WTC11 (cell line): ENCODE data around the gene DOK7. TPM values are rescaled to one million over a fixed set of nuclear protein-coding genes. Genes with fewer than 3 reads are reported as not detected.

Experiments
- ATAC-seq: fragments of 200-7000 bp; cut with Tn5 transposase; 2 replicates; pipeline ENCODE4 v1.10.0; 2021; ENCODE audit warnings: mild to moderate bottlenecking, moderate library complexity
- CTCF ChIA-PET: fragments of 300-600 bp; sonication (Branson Sonifier 250); formaldehyde crosslinking; loops from one replicate; lab custom pipeline; 2021; ENCODE audit warnings: antibody characterized with exemption; lab: Charles Lee
- POLR2A ChIA-PET: fragments of 350-600 bp; sonication (Branson Sonifier 250); formaldehyde crosslinking; loops from one replicate; lab custom pipeline; 2021; ENCODE audit warnings: antibody characterized with exemption; lab: Charles Lee
- DNase-seq: peaks from one replicate; pipeline ENCODE4 v3.0.0; 2021; ENCODE audit warnings: low spot score
- H3K27ac Mint-ChIP-seq: 2 replicates; pipeline ENCODE4 v1.8.0; 2021; ENCODE audit warnings: mixed read lengths
- H3K27me3 Mint-ChIP-seq: 2 replicates; pipeline ENCODE4 v1.8.0; 2021; ENCODE audit warnings: low read depth, mild to moderate bottlenecking, moderate library complexity, mixed read lengths
- H3K36me3 Mint-ChIP-seq: 2 replicates; pipeline ENCODE4 v1.8.0; 2021; ENCODE audit warnings: mixed read lengths
- H3K4me1 Mint-ChIP-seq: 2 replicates; pipeline ENCODE4 v1.8.0; 2022; ENCODE audit warnings: mixed read lengths
- H3K4me3 Mint-ChIP-seq: 2 replicates; pipeline ENCODE4 v1.8.0; 2021; ENCODE audit warnings: mild to moderate bottlenecking, moderate library complexity, mixed read lengths
- H3K9me3 Mint-ChIP-seq: 2 replicates; pipeline ENCODE4 v1.8.0; 2021; ENCODE audit warnings: mixed read lengths
- FOXK1 ChIP-seq: sonication (generic); formaldehyde crosslinking; IDR thresholded peaks from 2 replicates; pipeline ENCODE4 v1.8.0; 2022; ENCODE audit warnings: mild to moderate bottlenecking, moderate library complexity, missing genetic modification reagents
- GTF2I ChIP-seq: fragments of 250-450 bp; sonication (Bioruptor Pico); conservative IDR thresholded peaks from 2 replicates; pipeline ENCODE4 v1.4.0; 2021; ENCODE audit warnings: mild to moderate bottlenecking
- JUN ChIP-seq: sonication (generic); formaldehyde crosslinking; IDR thresholded peaks from 2 replicates; pipeline ENCODE4 v1.8.0; 2023; ENCODE audit warnings: mild to moderate bottlenecking, missing genetic modification reagents
- TEAD4 ChIP-seq: sonication (generic); formaldehyde crosslinking; IDR thresholded peaks from 2 replicates; pipeline ENCODE4 v1.8.0; 2022; ENCODE audit warnings: mild to moderate bottlenecking, missing genetic modification reagents
- ZNF671 ChIP-seq: fragments of 250-450 bp; sonication (Bioruptor Pico); IDR thresholded peaks from 2 replicates; pipeline ENCODE4 v1.8.0; 2021; ENCODE audit warnings: mild to moderate bottlenecking
- total RNA-seq: library from RNA; stranded (reverse); gene quantifications from 3 replicates; pipeline ENCODE4 v1.2.3, GENCODE V29; 2021
- TF ChIP-seq, protein P1 (sequence below): sonication (generic); formaldehyde crosslinking; IDR thresholded peaks from 2 replicates; pipeline ENCODE4 v1.8.0; 2023; ENCODE audit warnings: missing genetic modification reagents, mild to moderate bottlenecking, borderline replicate concordance
- TF ChIP-seq, protein P2 (sequence below): fragments of 250-450 bp; sonication (Bioruptor Pico); IDR thresholded peaks from 2 replicates; pipeline ENCODE4 v1.9.0; 2021; ENCODE audit warnings: moderate library complexity, mild to moderate bottlenecking, inconsistent platforms, borderline replicate concordance
- TF ChIP-seq, protein P3 (sequence below): fragments of 250-450 bp; sonication (Bioruptor Pico); IDR thresholded peaks from 2 replicates; pipeline ENCODE4 v1.9.0; 2021; ENCODE audit warnings: mild to moderate bottlenecking
- TF ChIP-seq, protein P4 (sequence below): fragments of 250-450 bp; sonication (Bioruptor Pico); conservative IDR thresholded peaks from 2 replicates; pipeline ENCODE4 v1.9.0; 2021; ENCODE audit warnings: mild to moderate bottlenecking
- TF ChIP-seq, protein P5 (sequence below): sonication (generic); formaldehyde crosslinking; IDR thresholded peaks from 2 replicates; pipeline ENCODE4 v1.8.1; 2023; ENCODE audit warnings: mild to moderate bottlenecking, missing genetic modification reagents, borderline replicate concordance
- TF ChIP-seq, protein P6 (sequence below): sonication (generic); formaldehyde crosslinking; IDR thresholded peaks from 2 replicates; pipeline ENCODE4 v1.8.0; 2023; ENCODE audit warnings: mild to moderate bottlenecking, missing genetic modification reagents
- TF ChIP-seq, protein P7 (sequence below): fragments of 250-450 bp; sonication (Bioruptor Pico); IDR thresholded peaks from 2 replicates; pipeline ENCODE4 v1.8.0; 2021; ENCODE audit warnings: mild to moderate bottlenecking
- TF ChIP-seq, protein P8 (sequence below): sonication (generic); formaldehyde crosslinking; IDR thresholded peaks from 2 replicates; pipeline ENCODE4 v1.8.1; 2023; ENCODE audit warnings: mild to moderate bottlenecking, missing genetic modification reagents, moderate library complexity

Gene DOK7
- total RNA-seq, 1 experiment from 2014 or later: 0.22 TPM

DNA sequence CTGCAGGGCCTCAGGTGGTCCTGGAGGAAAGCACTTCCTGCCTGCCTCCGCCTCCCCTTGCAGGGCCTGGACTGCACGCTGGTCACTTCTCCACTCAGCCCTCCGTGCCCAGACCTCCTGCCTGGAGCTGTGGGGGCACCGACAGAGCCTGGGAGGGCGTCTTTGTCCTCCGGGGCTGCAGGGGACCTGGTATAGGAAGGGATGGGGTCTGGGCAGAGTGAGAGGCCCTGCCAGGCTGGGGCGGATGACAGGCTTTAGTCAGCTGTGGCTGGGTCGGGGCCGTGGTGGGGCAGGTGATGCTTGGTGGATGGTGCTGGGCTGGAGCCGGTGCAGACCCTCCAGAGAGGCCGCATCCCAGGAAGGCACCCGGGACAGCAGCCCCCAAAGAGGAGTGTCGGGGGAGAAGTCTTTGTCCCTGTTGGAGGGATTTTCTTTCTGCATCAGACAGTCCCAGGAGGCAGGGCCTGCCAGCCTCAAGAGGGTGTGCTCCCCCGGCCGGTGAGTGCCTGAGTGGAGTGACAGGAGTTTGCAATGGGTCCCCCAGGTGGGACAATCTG, 1.3 kb downstream of the DOK7 start (continued):
- TF ChIP-seq, protein P1, sequence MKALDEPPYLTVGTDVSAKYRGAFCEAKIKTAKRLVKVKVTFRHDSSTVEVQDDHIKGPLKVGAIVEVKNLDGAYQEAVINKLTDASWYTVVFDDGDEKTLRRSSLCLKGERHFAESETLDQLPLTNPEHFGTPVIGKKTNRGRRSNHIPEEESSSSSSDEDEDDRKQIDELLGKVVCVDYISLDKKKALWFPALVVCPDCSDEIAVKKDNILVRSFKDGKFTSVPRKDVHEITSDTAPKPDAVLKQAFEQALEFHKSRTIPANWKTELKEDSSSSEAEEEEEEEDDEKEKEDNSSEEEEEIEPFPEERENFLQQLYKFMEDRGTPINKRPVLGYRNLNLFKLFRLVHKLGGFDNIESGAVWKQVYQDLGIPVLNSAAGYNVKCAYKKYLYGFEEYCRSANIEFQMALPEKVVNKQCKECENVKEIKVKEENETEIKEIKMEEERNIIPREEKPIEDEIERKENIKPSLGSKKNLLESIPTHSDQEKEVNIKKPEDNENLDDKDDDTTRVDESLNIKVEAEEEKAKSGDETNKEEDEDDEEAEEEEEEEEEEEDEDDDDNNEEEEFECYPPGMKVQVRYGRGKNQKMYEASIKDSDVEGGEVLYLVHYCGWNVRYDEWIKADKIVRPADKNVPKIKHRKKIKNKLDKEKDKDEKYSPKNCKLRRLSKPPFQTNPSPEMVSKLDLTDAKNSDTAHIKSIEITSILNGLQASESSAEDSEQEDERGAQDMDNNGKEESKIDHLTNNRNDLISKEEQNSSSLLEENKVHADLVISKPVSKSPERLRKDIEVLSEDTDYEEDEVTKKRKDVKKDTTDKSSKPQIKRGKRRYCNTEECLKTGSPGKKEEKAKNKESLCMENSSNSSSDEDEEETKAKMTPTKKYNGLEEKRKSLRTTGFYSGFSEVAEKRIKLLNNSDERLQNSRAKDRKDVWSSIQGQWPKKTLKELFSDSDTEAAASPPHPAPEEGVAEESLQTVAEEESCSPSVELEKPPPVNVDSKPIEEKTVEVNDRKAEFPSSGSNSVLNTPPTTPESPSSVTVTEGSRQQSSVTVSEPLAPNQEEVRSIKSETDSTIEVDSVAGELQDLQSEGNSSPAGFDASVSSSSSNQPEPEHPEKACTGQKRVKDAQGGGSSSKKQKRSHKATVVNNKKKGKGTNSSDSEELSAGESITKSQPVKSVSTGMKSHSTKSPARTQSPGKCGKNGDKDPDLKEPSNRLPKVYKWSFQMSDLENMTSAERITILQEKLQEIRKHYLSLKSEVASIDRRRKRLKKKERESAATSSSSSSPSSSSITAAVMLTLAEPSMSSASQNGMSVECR: no peak
- no peak for TF ChIP-seq GTF2I (CRISPR knock-in tag)
- TF ChIP-seq, protein P2, sequence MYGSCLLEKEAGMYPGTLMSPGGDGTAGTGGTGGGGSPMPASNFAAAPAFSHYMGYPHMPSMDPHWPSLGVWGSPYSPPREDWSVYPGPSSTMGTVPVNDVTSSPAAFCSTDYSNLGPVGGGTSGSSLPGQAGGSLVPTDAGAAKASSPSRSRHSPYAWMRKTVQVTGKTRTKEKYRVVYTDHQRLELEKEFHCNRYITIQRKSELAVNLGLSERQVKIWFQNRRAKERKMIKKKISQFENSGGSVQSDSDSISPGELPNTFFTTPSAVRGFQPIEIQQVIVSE (CRISPR knock-in tag): no peak
- TF ChIP-seq, all 79 proteins: peak for 0

DNA sequence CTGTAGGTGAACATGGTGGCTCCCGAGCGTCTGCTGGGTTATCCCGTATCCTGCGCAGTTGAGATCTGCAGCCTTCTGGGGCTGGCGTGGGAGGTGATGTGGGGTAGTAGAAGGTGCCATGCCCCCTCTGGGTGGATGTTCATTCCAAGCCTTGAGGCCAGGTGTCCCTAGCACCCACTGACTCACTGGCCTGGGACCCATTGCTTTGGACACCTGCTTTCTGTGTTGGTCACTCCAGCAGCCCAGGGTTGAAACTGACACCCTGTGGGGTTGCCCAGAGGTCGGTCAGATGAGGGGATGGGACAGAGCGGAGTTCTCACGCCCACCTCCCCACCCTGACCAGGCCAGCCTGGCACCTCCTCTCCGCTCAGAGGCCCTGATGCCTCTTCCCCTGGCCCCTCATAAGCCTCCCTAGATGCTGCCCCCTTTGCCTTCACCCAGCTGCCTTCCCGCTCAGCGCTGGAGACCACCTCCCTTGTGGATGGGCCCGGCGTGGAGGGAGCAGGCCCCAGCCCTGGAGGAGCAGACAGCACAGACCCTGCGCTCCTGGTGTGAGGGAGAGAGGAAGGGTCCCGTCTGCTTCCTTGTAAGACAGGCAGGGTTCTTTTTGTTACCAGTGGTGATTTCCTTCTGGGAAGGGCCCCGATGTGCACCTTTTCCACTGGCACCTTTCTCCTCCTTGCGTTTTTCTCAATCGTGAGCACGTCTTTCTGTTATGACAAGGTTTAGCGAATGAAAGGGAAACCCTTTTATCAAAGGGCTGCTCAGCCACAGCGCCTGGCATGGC, 2.0 kb downstream of the DOK7 start:
- ATAC-seq (no peak), DNase-seq (no peak)
- POLR2A ChIA-PET: interaction anchor here (0.6 kb wide), 1 partner anchor 405 kb away, joined by 3 read pairs; no protein-coding TSS in a partner anchor
- Mint-ChIP-seq H3K36me3 (no peaks in the 10 kb centered on the region), H3K4me3 (no peak overlapping the region), H3K27ac (no peak overlapping the region), H3K27me3 (peaks cover 35% of the 10 kb centered on the region), H3K4me1 (no peaks in the 10 kb centered on the region), H3K9me3 (peaks cover 3% of the 10 kb centered on the region)
- CTCF ChIA-PET: interaction anchor here (1.1 to 1.9 kb wide), 6 partner anchors 13 to 272 kb away, joined by 3 to 42 read pairs (median 4); no protein-coding TSS in a partner anchor
- TF ChIP-seq TEAD4 (CRISPR knock-in tag) (no peak), ZNF671 (CRISPR knock-in tag) (no peak), FOXK1 (CRISPR knock-in tag) (no peak), JUN (CRISPR knock-in tag) (no peak)
- TF ChIP-seq, protein P3, sequence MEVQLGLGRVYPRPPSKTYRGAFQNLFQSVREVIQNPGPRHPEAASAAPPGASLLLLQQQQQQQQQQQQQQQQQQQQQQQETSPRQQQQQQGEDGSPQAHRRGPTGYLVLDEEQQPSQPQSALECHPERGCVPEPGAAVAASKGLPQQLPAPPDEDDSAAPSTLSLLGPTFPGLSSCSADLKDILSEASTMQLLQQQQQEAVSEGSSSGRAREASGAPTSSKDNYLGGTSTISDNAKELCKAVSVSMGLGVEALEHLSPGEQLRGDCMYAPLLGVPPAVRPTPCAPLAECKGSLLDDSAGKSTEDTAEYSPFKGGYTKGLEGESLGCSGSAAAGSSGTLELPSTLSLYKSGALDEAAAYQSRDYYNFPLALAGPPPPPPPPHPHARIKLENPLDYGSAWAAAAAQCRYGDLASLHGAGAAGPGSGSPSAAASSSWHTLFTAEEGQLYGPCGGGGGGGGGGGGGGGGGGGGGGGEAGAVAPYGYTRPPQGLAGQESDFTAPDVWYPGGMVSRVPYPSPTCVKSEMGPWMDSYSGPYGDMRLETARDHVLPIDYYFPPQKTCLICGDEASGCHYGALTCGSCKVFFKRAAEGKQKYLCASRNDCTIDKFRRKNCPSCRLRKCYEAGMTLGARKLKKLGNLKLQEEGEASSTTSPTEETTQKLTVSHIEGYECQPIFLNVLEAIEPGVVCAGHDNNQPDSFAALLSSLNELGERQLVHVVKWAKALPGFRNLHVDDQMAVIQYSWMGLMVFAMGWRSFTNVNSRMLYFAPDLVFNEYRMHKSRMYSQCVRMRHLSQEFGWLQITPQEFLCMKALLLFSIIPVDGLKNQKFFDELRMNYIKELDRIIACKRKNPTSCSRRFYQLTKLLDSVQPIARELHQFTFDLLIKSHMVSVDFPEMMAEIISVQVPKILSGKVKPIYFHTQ (CRISPR knock-in tag): no peak
- TF ChIP-seq, protein P4, sequence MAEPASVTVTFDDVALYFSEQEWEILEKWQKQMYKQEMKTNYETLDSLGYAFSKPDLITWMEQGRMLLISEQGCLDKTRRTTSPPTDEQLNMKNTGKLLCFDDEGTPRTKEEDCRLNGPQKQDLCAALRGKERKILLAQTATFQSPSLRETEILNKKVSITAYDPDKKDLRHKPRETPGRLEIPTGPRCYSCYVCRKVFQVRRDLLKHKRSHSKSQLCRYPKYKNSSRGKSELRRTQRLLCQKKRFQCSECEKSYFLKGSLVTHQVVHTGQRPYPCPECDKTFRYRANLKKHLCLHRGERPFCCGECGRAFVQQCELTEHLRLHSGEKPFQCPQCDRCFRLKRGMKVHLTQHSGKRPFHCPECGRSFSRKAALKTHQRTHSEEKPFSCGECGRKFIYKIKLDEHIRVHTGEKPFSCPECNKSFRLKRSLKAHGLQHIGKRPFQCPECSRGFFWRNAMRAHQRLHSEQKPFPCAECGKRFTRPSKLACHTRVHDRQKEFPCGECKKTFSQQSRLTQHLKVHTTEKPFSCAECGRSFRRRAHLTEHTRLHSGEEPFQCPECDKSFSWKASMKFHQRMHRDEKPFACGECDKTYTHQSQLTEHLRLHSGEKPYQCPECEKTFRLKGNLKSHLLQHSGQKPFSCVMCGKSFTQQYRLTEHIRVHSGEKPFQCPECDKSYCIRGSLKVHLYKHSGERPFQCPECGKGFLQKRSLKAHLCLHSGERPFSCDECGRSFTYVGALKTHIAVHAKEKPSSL (CRISPR knock-in tag): no peak
- TF ChIP-seq, protein P5, sequence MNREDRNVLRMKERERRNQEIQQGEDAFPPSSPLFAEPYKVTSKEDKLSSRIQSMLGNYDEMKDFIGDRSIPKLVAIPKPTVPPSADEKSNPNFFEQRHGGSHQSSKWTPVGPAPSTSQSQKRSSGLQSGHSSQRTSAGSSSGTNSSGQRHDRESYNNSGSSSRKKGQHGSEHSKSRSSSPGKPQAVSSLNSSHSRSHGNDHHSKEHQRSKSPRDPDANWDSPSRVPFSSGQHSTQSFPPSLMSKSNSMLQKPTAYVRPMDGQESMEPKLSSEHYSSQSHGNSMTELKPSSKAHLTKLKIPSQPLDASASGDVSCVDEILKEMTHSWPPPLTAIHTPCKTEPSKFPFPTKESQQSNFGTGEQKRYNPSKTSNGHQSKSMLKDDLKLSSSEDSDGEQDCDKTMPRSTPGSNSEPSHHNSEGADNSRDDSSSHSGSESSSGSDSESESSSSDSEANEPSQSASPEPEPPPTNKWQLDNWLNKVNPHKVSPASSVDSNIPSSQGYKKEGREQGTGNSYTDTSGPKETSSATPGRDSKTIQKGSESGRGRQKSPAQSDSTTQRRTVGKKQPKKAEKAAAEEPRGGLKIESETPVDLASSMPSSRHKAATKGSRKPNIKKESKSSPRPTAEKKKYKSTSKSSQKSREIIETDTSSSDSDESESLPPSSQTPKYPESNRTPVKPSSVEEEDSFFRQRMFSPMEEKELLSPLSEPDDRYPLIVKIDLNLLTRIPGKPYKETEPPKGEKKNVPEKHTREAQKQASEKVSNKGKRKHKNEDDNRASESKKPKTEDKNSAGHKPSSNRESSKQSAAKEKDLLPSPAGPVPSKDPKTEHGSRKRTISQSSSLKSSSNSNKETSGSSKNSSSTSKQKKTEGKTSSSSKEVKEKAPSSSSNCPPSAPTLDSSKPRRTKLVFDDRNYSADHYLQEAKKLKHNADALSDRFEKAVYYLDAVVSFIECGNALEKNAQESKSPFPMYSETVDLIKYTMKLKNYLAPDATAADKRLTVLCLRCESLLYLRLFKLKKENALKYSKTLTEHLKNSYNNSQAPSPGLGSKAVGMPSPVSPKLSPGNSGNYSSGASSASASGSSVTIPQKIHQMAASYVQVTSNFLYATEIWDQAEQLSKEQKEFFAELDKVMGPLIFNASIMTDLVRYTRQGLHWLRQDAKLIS: no peak
- TF ChIP-seq, protein P6, sequence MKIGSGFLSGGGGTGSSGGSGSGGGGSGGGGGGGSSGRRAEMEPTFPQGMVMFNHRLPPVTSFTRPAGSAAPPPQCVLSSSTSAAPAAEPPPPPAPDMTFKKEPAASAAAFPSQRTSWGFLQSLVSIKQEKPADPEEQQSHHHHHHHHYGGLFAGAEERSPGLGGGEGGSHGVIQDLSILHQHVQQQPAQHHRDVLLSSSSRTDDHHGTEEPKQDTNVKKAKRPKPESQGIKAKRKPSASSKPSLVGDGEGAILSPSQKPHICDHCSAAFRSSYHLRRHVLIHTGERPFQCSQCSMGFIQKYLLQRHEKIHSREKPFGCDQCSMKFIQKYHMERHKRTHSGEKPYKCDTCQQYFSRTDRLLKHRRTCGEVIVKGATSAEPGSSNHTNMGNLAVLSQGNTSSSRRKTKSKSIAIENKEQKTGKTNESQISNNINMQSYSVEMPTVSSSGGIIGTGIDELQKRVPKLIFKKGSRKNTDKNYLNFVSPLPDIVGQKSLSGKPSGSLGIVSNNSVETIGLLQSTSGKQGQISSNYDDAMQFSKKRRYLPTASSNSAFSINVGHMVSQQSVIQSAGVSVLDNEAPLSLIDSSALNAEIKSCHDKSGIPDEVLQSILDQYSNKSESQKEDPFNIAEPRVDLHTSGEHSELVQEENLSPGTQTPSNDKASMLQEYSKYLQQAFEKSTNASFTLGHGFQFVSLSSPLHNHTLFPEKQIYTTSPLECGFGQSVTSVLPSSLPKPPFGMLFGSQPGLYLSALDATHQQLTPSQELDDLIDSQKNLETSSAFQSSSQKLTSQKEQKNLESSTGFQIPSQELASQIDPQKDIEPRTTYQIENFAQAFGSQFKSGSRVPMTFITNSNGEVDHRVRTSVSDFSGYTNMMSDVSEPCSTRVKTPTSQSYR (CRISPR knock-in tag): no peak
- TF ChIP-seq, protein P7, sequence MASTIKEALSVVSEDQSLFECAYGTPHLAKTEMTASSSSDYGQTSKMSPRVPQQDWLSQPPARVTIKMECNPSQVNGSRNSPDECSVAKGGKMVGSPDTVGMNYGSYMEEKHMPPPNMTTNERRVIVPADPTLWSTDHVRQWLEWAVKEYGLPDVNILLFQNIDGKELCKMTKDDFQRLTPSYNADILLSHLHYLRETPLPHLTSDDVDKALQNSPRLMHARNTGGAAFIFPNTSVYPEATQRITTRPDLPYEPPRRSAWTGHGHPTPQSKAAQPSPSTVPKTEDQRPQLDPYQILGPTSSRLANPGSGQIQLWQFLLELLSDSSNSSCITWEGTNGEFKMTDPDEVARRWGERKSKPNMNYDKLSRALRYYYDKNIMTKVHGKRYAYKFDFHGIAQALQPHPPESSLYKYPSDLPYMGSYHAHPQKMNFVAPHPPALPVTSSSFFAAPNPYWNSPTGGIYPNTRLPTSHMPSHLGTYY: no peak
- TF ChIP-seq, protein P8, sequence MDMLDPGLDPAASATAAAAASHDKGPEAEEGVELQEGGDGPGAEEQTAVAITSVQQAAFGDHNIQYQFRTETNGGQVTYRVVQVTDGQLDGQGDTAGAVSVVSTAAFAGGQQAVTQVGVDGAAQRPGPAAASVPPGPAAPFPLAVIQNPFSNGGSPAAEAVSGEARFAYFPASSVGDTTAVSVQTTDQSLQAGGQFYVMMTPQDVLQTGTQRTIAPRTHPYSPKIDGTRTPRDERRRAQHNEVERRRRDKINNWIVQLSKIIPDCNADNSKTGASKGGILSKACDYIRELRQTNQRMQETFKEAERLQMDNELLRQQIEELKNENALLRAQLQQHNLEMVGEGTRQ (CRISPR knock-in tag): no peak
